ENCODE measurements around the gene MYLK. TPM values are rescaled to one million over a fixed set of nuclear protein-coding genes. Genes with fewer than 3 reads are reported as not detected.

MYLK gene
- polyA plus RNA-seq, 3 donors = 0.35 to 1.3 (median 0.51) TPM

GRCh38 chr3:123571973-123572365 lies 312.2 kb downstream of the MYLK start:
- peaks cover 24% of the 10 kb centered on the region for H3K4me1 Mint-ChIP-seq
- no peak overlapping the region for H3K4me3 Mint-ChIP-seq
- Histone ChIP-seq H3K4me3 (replicated peaks in 1 of 3; ENCODE audit: low read depth in 2 of 3, low read length in 3 of 3) (no peak overlapping the region), H3K27ac (ENCODE audit: low read depth in 1 of 2, low read length in 2 of 2) (no peak overlapping the region), H4K20me1 (ENCODE audit: insufficient read depth, low read length) (peaks cover 3% of the 10 kb centered on the region), H3K4me1 (ENCODE audit: control insufficient read depth in 1 of 2, insufficient read depth in 2 of 2, low read length in 2 of 2) (peaks cover 0 to 6% of the 10 kb centered on the region in 2 donors), H3K79me2 (ENCODE audit: insufficient read depth, low read length) (no peaks in the 10 kb centered on the region), H3K9ac (ENCODE audit: insufficient read depth, low read length, poor library complexity, severe bottlenecking) (no peak overlapping the region), H2AFZ (ENCODE audit: insufficient read depth, low read depth, low read length, poor library complexity, severe bottlenecking) (no peak overlapping the region), H3K4me2 (replicated peaks; ENCODE audit: extremely low read depth, low read length, poor library complexity, severe bottlenecking) (no peak overlapping the region), H3K27me3 (ENCODE audit: control insufficient read depth in 2 of 2, insufficient read depth in 2 of 2, low read length in 2 of 2) (no peaks in the 10 kb centered on the region), H3K9me3 (replicated peaks in 1 of 2; ENCODE audit: control insufficient read depth in 1 of 2, insufficient read depth in 1 of 2, low read length in 2 of 2) (no peaks in the 10 kb centered on the region), H3K36me3 (replicated peaks in 1 of 2; ENCODE audit: control insufficient read depth in 1 of 2, insufficient read depth in 2 of 2, low read length in 2 of 2) (peaks cover under 1 to 45% of the 10 kb centered on the region in 2 donors)
- no peak for TF ChIP-seq CTCF (IDR thresholded peaks at IDR 0.05)
- peaks cover 39% of the 10 kb centered on the region in 2 donors for H3K36me3 Mint-ChIP-seq
- no peaks in the 10 kb centered on the region for H3K27me3 Mint-ChIP-seq (ENCODE audit: low read depth in 3 of 3)
- no CpG with 5 or more reads among the region's 2 CpGs for WGBS (ENCODE audit: insufficient coverage)
- DNase-seq = no peak
- no peaks in the 10 kb centered on the region for H3K9me3 Mint-ChIP-seq
- intact Hi-C loops (cut with micrococcal nuclease) = no loop called here
- no peak overlapping the region for H3K27ac Mint-ChIP-seq

- Histone ChIP-seq H2AFZ (ENCODE audit: insufficient read depth, low read depth, low read length, poor library complexity, severe bottlenecking) (no peak overlapping the region), H3K4me2 (replicated peaks; ENCODE audit: extremely low read depth, low read length, poor library complexity, severe bottlenecking) (no peak overlapping the region), H4K20me1 (ENCODE audit: insufficient read depth, low read length) (peaks cover 3% of the 10 kb centered on the region), H3K36me3 (replicated peaks in 1 of 2; ENCODE audit: control insufficient read depth in 1 of 2, insufficient read depth in 2 of 2, low read length in 2 of 2) (peaks cover 0 to 43% of the 10 kb centered on the region in 2 donors), H3K79me2 (ENCODE audit: insufficient read depth, low read length) (no peaks in the 10 kb centered on the region), H3K9me3 (replicated peaks in 1 of 2; ENCODE audit: control insufficient read depth in 1 of 2, insufficient read depth in 1 of 2, low read length in 2 of 2) (no peaks in the 10 kb centered on the region), H3K27me3 (ENCODE audit: control insufficient read depth in 2 of 2, insufficient read depth in 2 of 2, low read length in 2 of 2) (no peaks in the 10 kb centered on the region), H3K4me1 (ENCODE audit: control insufficient read depth in 1 of 2, insufficient read depth in 2 of 2, low read length in 2 of 2) (peaks cover 0 to 6% of the 10 kb centered on the region in 2 donors), H3K9ac (ENCODE audit: insufficient read depth, low read length, poor library complexity, severe bottlenecking) (no peak overlapping the region), H3K4me3 (replicated peaks in 1 of 3; ENCODE audit: low read depth in 2 of 3, low read length in 3 of 3) (no peak overlapping the region), H3K27ac (ENCODE audit: low read depth in 1 of 2, low read length in 2 of 2) (no peak overlapping the region)
- intact Hi-C loops (cut with micrococcal nuclease) = no loop called here
- Mint-ChIP-seq H3K36me3 (peaks cover 34 to 35% of the 10 kb centered on the region in 2 donors), H3K27me3 (ENCODE audit: low read depth in 3 of 3) (no peaks in the 10 kb centered on the region), H3K27ac (peak overlapping the region in 2 of 7 donors; percentile 15 to 46), H3K4me3 (no peak overlapping the region), H3K9me3 (no peaks in the 10 kb centered on the region), H3K4me1 (peaks cover 19% of the 10 kb centered on the region)
- WGBS (ENCODE audit: insufficient coverage) = no CpG with 5 or more reads among the region's 4 CpGs
- TF ChIP-seq CTCF (IDR thresholded peaks at IDR 0.05) = no peak
- DNase-seq = peak in 1 of 3 donors; percentile 12
Measured at GRCh38 chr3:123571264-123571972, 312.7 kb downstream of the MYLK start.

Data from CD14-positive monocyte (primary cell).